Karpas-422 (cell line): ENCODE measurements around the gene FUT3. TPM values are rescaled to one million over a fixed set of nuclear protein-coding genes. Genes with fewer than 3 reads are reported as not detected.
A peak's percentile ranks its signal among the peaks of the same experiment; 100 is the strongest.

Experiments used
- DNase-seq: peaks from one replicate; pipeline ENCODE4 v3.0.0-alpha.2; 2015
- H2AFZ ChIP-seq: fragments of 200-600 bp; sonication (generic); 2 replicates; pipeline ENCODE4 v1.6.1; 2014; ENCODE audit warnings: antibody characterized with exemption, low read length, mixed read lengths
- H3K27ac ChIP-seq: fragments of 200-600 bp; sonication (generic); 2 replicates; pipeline ENCODE4 v1.5.1; 2014; ENCODE audit warnings: mild to moderate bottlenecking, low read length, moderate library complexity
- H3K27me3 ChIP-seq: fragments of 200-600 bp; sonication (generic); 2 replicates; pipeline ENCODE4 v1.6.1; 2014; ENCODE audit warnings: low read length, mixed read lengths
- H3K36me3 ChIP-seq: fragments of 200-600 bp; sonication (generic); 2 replicates; pipeline ENCODE4 v1.6.1; 2014; ENCODE audit warnings: low read length, mixed read lengths; ENCODE audit not compliant: insufficient read depth
- H3K4me1 ChIP-seq: fragments of 200-600 bp; sonication (generic); 2 replicates; pipeline ENCODE4 v1.6.1; 2014; ENCODE audit warnings: mild to moderate bottlenecking, low read length, mixed read lengths
- H3K4me2 ChIP-seq: fragments of 200-600 bp; sonication (generic); 2 replicates; pipeline ENCODE4 v1.6.1; 2014; ENCODE audit warnings: low read length, low read depth, mild to moderate bottlenecking; ENCODE audit not compliant: poor library complexity, severe bottlenecking
- H3K4me3 ChIP-seq: fragments of 200-600 bp; sonication (generic); 2 replicates; pipeline ENCODE4 v1.5.1; 2014; ENCODE audit warnings: mild to moderate bottlenecking, antibody characterized with exemption, low read length, mixed read lengths
- H3K79me2 ChIP-seq: fragments of 200-600 bp; sonication (generic); 2 replicates; pipeline ENCODE4 v1.6.1; 2014; ENCODE audit warnings: mild to moderate bottlenecking, low read length, mixed read lengths
- H3K9ac ChIP-seq: fragments of 200-600 bp; sonication (generic); 2 replicates; pipeline ENCODE4 v1.6.0; 2014; ENCODE audit warnings: low read length
- H3K9me2 ChIP-seq: fragments of 200-600 bp; sonication (generic), shearing (Covaris generic); replicated peaks from 2 replicates; pipeline ENCODE4 v1.6.0; 2014; ENCODE audit warnings: mild to moderate bottlenecking, low read length, moderate library complexity; ENCODE audit not compliant: insufficient read depth
- H3K9me3 ChIP-seq: fragments of 300-700, 200-600 bp; sonication (generic); 2 replicates; pipeline ENCODE4 v1.6.1; 2014; ENCODE audit warnings: low read length, mixed read lengths
- H4K20me1 ChIP-seq: fragments of 200-600 bp; sonication (generic); 2 replicates; pipeline ENCODE4 v1.6.1; 2014; ENCODE audit warnings: mild to moderate bottlenecking, antibody characterized with exemption, low read length, low read depth; ENCODE audit not compliant: insufficient read depth
- total RNA-seq: library from RNA; depleted of rRNA; stranded (reverse); fragments of >200 nt; shearing (Covaris generic); gene quantifications from 2 replicates; pipeline ENCODE4 v1.2.3, GENCODE V29; 2014; ENCODE audit warnings: low replicate concordance

The FUT3 gene
- total RNA-seq, 1 experiment from 2014 or later = not detected

DNA sequence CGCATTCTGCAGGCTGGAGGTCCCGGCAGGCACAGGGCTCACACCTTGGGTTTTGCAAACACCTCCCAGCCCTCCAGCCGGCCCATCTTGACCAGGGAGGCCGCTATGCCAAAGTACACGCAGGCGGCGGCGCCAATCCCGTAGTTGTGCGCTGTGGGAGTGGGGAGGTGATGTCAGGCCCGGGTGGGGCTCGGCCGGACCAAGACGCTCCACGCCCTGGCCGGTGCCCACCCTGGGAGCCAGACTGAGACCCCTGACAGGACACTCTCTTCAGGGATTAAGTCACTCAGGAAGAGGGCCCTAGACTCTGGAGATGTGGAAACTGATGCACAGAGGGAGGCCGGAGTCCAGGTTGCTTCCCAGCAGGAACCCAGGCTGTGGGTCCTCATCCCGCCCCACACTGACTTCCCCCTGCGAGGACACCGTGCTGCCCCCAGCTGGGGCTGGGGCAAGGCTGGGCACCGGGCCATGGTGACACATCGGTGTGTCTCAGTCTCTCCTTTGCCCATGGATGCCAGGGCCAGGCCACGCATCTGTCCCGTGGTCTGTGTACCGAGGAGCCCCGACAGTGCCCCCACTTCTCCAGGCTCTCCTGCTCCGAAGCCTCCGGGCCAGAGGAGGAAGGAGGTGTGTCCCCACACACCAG is 43.6 kb upstream of the FUT3 start:
- Histone ChIP-seq H3K27me3 (no peaks in the 10 kb centered on the region), H4K20me1 (peaks cover 24% of the 10 kb centered on the region; the same call in 1 of the 2 replicates), H3K27ac (no peak overlapping the region), H2AFZ (no peak overlapping the region), H3K4me1 (no peaks in the 10 kb centered on the region), H3K9me2 (no peaks in the 10 kb centered on the region), H3K36me3 (no peaks in the 10 kb centered on the region), H3K9me3 (no peaks in the 10 kb centered on the region), H3K9ac (no peak overlapping the region), H3K4me2 (no peak overlapping the region), H3K4me3 (no peak overlapping the region), H3K79me2 (peaks cover 6% of the 10 kb centered on the region)
- peak; percentile 20 for DNase-seq

- H3K9ac ChIP-seq = no peak overlapping the region
- no peaks in the 10 kb centered on the region for H3K27me3 ChIP-seq
Observed at GRCh38 chr19:5893907-5894703, 42.9 kb upstream of the FUT3 start.

GRCh38 chr19:5893296-5893903 is 42.2 kb upstream of the FUT3 start:
- H3K4me3 ChIP-seq = no peak overlapping the region
- no peaks in the 10 kb centered on the region for H3K9me2 ChIP-seq
- no peak overlapping the region for H3K9ac ChIP-seq
- no peak overlapping the region for H2AFZ ChIP-seq
- no peaks in the 10 kb centered on the region for H3K36me3 ChIP-seq
- H3K27ac ChIP-seq = no peak overlapping the region
- DNase-seq = peak; percentile 40
- H3K79me2 ChIP-seq = peaks cover 3% of the 10 kb centered on the region; the same call in 1 of the 2 replicates
- H3K27me3 ChIP-seq = no peaks in the 10 kb centered on the region
- H3K4me1 ChIP-seq = no peaks in the 10 kb centered on the region
- no peaks in the 10 kb centered on the region for H3K9me3 ChIP-seq
- H4K20me1 ChIP-seq = peaks cover 21% of the 10 kb centered on the region; the same call in 1 of the 2 replicates
- H3K4me2 ChIP-seq = no peak overlapping the region

More at GRCh38 chr19:5893907-5894703, 42.9 kb upstream of the FUT3 start:
- H3K9me2 ChIP-seq = no peaks in the 10 kb centered on the region
- no peaks in the 10 kb centered on the region for H3K4me1 ChIP-seq
- H3K27ac ChIP-seq = no peak overlapping the region
- H3K79me2 ChIP-seq = peaks cover 3% of the 10 kb centered on the region; the same call in 1 of the 2 replicates
- H3K36me3 ChIP-seq = no peaks in the 10 kb centered on the region
- H3K4me2 ChIP-seq = no peak overlapping the region
- no peaks in the 10 kb centered on the region for H3K9me3 ChIP-seq
- H3K4me3 ChIP-seq = no peak overlapping the region
- no peak overlapping the region for H2AFZ ChIP-seq
- peaks cover 22% of the 10 kb centered on the region; the same call in 1 of the 2 replicates for H4K20me1 ChIP-seq
- peak; percentile 34 for DNase-seq

DNA sequence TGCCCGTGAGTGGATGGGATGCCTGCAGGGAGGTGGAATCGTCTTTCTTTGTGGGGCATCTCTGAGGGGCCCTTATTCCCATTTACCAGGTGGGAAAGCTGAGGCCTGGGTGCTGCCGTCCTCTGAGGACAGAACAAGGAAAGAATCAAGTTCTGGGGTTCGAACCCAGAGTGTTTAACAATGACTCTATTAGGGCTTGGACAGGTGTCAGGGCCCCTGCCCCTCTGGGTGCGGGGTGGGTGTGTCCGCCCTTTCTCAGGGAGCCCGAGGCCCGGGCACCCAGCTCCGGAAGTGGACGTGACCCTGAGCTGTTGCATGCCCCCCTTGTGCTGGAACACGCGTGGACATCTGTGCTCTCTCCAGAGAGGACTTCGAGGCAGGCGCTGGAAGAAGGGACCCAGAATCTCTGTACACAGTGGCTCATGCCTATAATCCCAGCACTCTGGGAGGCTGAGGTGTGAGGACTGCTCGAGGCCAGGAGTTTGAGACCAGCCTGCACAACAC is 41.6 kb upstream of the FUT3 start:
- no peak overlapping the region for H3K9ac ChIP-seq
- H3K27ac ChIP-seq = no peak overlapping the region
- H4K20me1 ChIP-seq = peaks cover 15% of the 10 kb centered on the region; the same call in 1 of the 2 replicates
- no peak overlapping the region for H3K4me3 ChIP-seq
- H3K36me3 ChIP-seq = no peaks in the 10 kb centered on the region
- no peak for DNase-seq
- no peak overlapping the region for H3K4me2 ChIP-seq
- no peak overlapping the region for H2AFZ ChIP-seq
- no peaks in the 10 kb centered on the region for H3K9me3 ChIP-seq
- no peaks in the 10 kb centered on the region for H3K4me1 ChIP-seq
- H3K9me2 ChIP-seq = no peaks in the 10 kb centered on the region
- H3K27me3 ChIP-seq = no peaks in the 10 kb centered on the region
- H3K79me2 ChIP-seq = no peaks in the 10 kb centered on the region; the same call in 1 of the 2 replicates

- Histone ChIP-seq H4K20me1 (peaks cover 11% of the 10 kb centered on the region; the same call in 1 of the 2 replicates), H3K27me3 (no peaks in the 10 kb centered on the region), H3K27ac (no peak overlapping the region), H3K36me3 (no peaks in the 10 kb centered on the region), H2AFZ (no peak overlapping the region), H3K4me2 (no peak overlapping the region), H3K79me2 (no peaks in the 10 kb centered on the region), H3K9me2 (no peaks in the 10 kb centered on the region), H3K9ac (no peak overlapping the region), H3K9me3 (no peaks in the 10 kb centered on the region), H3K4me3 (no peak overlapping the region), H3K4me1 (no peaks in the 10 kb centered on the region)
- DNase-seq = peak; percentile 58
Observed at GRCh38 chr19:5891938-5892771, 40.9 kb upstream of the FUT3 start.

GRCh38 chr19:5891572-5891937 is 40.3 kb upstream of the FUT3 start:
- Histone ChIP-seq H2AFZ (no peak overlapping the region), H3K9ac (no peak overlapping the region), H3K4me1 (no peaks in the 10 kb centered on the region), H3K9me3 (no peaks in the 10 kb centered on the region), H3K36me3 (no peaks in the 10 kb centered on the region), H3K4me2 (no peak overlapping the region), H3K27ac (no peak overlapping the region), H3K27me3 (no peaks in the 10 kb centered on the region), H4K20me1 (peaks cover 5% of the 10 kb centered on the region; the same call in 1 of the 2 replicates), H3K79me2 (no peaks in the 10 kb centered on the region), H3K4me3 (no peak overlapping the region), H3K9me2 (no peaks in the 10 kb centered on the region)
- peak; percentile 43 for DNase-seq

DNA sequence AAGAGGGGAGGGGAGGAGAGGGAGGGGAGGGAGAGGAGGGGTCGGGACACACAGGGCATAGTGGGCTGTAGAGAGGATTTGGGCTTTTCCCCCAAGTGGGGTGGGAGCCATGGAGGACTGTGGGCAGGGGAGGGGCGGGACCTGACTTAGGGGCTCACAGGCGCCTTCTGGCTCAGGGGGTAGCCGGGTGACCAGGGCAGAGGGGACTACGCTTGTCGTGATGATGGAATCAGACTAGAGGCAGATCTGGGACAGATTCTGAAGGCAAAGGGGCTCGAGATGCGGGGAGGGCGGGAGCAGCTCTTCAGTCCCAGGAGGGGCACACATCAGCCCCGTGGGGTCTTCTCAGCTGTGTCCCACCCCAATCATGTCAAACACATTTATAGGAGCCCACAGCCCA is 38.9 kb upstream of the FUT3 start:
- H3K27me3 ChIP-seq = no peaks in the 10 kb centered on the region
- H3K79me2 ChIP-seq = no peaks in the 10 kb centered on the region
- peak; percentile 38 for DNase-seq
- H2AFZ ChIP-seq = no peak overlapping the region
- no peak overlapping the region for H3K4me2 ChIP-seq
- H3K9ac ChIP-seq = no peak overlapping the region
- H4K20me1 ChIP-seq = peaks cover 5% of the 10 kb centered on the region; the same call in 1 of the 2 replicates
- H3K36me3 ChIP-seq = no peaks in the 10 kb centered on the region
- no peaks in the 10 kb centered on the region for H3K9me2 ChIP-seq
- H3K27ac ChIP-seq = no peak overlapping the region
- H3K9me3 ChIP-seq = no peaks in the 10 kb centered on the region
- H3K4me1 ChIP-seq = no peaks in the 10 kb centered on the region
- no peak overlapping the region for H3K4me3 ChIP-seq
